Measurements from ENCODE around the gene OR4M1.
"Not testable (repeated sequence)": the region's sequence is repeated elsewhere in the genome, so short reads cannot be mapped to it uniquely, and the experiment has no call there.

GRCh38 chr14:19821016-19821415 lies 47.7 kb downstream of the OR4M1 start:
- TF ChIP-seq CTCF (optimal IDR thresholded peaks at IDR 0.05 in 1 of 3, IDR thresholded peaks at IDR 0.05 in 1 of 3, conservative IDR thresholded peaks at IDR 0.05 in 1 of 3; ENCODE audit: extremely low read depth in 1 of 3, insufficient read depth in 2 of 3, low read length in 3 of 3); EZH2 (IDR thresholded peaks at IDR 0.05; ENCODE audit: low read length): not testable (repeated sequence)
